GM20431 (cell line): ENCODE data around the gene ANAPC10.
"Not testable (repeated sequence)": the region's sequence is repeated elsewhere in the genome, so short reads cannot be mapped to it uniquely, and the experiment has no call there.

ENCODE experiments used
- in situ Hi-C: fragments of 300-500 bp; cut with MseI, MboI; formaldehyde crosslinking; loops from one replicate; pipeline ENCODE4 v1.15.0; 2020; ENCODE audit warnings: low sequenced_read_pairs; ENCODE audit not compliant: unreplicated experiment

ANAPC10 gene

GRCh38 chr4:145097821-145098674, at the start of gene ANAPC10, which contains the start of gene ABCE1:
TSS of gene ANAPC10 (minus strand) at chr4:145098196. CDS start at chr4:145096099, 2,097 bp downstream.
TSS of gene ABCE1 (plus strand) at chr4:145098311. CDS start at chr4:145104413, 6,102 bp downstream.
- in situ Hi-C loops: no loop called here

- in situ Hi-C loops: not testable (repeated sequence)
Measured at GRCh38 chr4:145136219-145136618, 38.2 kb upstream of the ANAPC10 start.

GRCh38 chr4:145132511-145133098, 34.6 kb upstream of the ANAPC10 start:
- in situ Hi-C loops: no loop called here

GRCh38 chr4:145131848-145132247, 33.9 kb upstream of the ANAPC10 start:
- in situ Hi-C loops: no loop called here

- in situ Hi-C loops: no loop called here
Measured at GRCh38 chr4:145130788-145131399, 32.9 kb upstream of the ANAPC10 start.

GRCh38 chr4:145130130-145130529, 32.1 kb upstream of the ANAPC10 start:
- in situ Hi-C loops: no loop called here

GRCh38 chr4:145125396-145125795, 27.4 kb upstream of the ANAPC10 start:
- in situ Hi-C loops: no loop called here

GRCh38 chr4:145108128-145108527, 10.1 kb upstream of the ANAPC10 start:
- in situ Hi-C loops: no loop called here

GRCh38 chr4:145107126-145107525, 9.1 kb upstream of the ANAPC10 start:
- in situ Hi-C loops: no loop called here

GRCh38 chr4:145103496-145103895, 5.5 kb upstream of the ANAPC10 start:
- in situ Hi-C loops: no loop called here

- in situ Hi-C loops: no loop called here
Measured at GRCh38 chr4:145102619-145103018, 4.6 kb upstream of the ANAPC10 start.

- in situ Hi-C loops: no loop called here
Measured at GRCh38 chr4:145101091-145101490, 3.1 kb upstream of the ANAPC10 start.

- in situ Hi-C loops: no loop called here
Measured at GRCh38 chr4:145099653-145100052, 1.7 kb upstream of the ANAPC10 start.

- in situ Hi-C loops: no loop called here
Measured at GRCh38 chr4:145098675-145099037, 660 bp upstream of the ANAPC10 start.

GRCh38 chr4:145097331-145097820, 620 bp downstream of the ANAPC10 start:
- in situ Hi-C loops: no loop called here

GRCh38 chr4:145093638-145094037, 4.4 kb downstream of the ANAPC10 start:
- in situ Hi-C loops: no loop called here

GRCh38 chr4:145090380-145090779, 7.6 kb downstream of the ANAPC10 start:
- in situ Hi-C loops: no loop called here

- in situ Hi-C loops: no loop called here
Measured at GRCh38 chr4:145083891-145084605, 13.9 kb downstream of the ANAPC10 start.

- in situ Hi-C loops: no loop called here
Measured at GRCh38 chr4:145081756-145082155, 16.2 kb downstream of the ANAPC10 start.

- in situ Hi-C loops: no loop called here
Measured at GRCh38 chr4:145076469-145076855, 21.5 kb downstream of the ANAPC10 start.
